ENCODE data around the gene CHST11.

The CHST11 gene

DNA sequence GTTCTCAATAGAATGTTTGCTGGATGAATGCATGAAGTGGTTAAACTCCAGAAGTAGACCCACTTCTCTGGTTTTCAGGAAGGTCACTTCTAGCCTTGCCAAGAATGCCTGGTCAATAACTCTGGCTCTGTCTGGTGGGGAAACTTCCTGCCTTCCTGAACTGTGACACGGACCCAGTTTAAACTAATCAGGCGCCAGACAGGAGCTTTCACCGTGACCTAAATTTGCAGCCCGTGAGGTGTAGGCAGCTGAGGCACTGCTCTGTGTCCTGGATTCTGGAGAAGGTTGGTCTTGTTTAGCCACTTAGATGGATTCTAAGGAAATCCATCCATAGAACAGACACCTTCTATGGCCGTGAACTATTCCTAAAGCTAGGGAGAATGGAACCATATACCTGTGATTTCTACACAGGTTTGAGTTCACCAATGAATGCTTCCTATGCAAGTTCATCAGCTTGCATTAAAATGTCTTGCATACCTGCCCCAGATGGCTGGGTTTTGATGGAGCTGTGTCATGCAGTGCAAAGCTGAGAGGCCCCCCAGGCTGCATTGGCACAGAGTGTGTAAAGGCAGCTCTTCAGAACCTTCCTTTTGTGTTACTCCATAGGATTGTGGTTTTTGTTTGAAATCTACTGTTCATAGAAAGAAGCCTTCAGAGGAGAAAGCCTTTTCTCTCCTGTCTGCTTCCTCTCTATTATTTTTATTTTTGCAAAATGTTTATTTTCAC lies 4.4 kb downstream of the CHST11 start:
- DNase-seq = no peak

DNA sequence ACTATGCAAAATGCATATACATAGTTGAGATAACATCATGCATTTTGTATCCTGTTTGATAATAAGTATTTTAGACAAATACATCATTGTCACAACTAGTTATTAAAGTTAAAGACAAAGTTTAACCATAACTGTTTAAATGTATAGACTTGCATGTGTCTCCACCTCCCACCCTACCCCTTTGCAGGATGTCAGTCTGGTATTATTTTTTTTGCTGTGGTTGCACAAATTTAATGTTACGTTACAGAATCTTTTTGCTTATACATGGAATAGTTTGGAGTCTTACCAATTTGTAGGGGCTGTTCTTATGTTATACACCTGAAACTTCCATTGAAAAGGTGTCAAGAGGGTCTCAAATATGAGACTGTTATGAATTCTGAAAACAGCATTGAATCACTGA lies 5.6 kb downstream of the CHST11 start:
- DNase-seq = no peak

DNA sequence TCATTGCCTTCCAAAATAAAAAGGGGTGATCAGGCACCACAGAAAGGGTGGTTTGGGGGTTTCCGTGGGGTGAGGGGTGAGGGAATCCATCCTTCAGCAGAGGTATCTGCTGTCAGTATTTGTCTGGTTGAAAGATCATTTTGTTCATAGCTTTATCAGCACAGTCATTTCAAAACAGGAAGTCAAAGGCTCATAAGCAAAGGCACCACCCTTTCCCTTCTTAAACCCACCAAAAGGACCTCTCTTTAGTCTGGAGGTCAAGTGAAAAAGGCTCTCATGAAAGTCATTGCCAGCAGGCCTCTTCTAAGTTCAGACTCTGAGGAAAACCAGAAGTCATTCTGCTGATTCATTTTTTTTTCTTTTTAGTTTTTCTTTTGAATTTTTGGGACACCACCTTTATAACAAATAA lies 6.2 kb downstream of the CHST11 start:
- no peak for DNase-seq

DNA sequence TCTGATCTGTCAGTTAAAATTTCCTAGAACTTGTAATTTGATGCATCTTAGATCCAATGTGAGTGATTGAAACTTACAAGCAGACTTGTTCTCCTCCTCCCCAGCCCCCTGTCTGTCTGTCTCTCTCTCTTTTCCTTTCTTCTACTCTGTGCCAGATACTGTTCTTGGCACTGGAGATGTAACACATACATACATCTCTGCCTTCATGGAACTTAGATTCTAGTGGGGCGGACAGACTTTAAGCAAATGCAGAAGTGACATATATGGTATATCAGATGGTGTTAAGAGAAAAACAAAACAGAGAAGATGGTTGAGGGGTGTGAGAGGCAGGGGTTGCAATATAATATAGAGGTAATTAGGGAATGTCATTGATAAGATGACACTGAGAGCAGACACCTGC lies 6.6 kb downstream of the CHST11 start:
- no peak for DNase-seq

DNA sequence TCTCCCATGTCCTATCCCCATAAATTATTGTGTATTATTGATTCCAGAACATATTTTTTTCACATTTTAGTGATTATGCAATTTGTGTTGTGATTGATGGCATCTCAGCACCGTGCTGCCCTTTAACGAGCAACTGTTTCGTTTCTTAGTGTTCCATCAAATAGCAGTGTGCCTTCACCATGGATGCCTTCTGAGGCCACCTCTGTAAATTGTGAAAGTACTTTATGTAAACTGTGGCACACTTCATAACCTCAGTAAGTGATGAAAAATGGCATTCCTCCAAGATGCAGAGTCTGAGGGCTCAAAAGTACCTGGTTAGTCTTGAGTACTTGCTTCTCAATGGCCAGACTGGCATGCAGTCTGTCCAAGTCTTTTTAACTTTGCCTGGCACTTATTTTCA lies 8.2 kb downstream of the CHST11 start:
- no peak for DNase-seq

DNA sequence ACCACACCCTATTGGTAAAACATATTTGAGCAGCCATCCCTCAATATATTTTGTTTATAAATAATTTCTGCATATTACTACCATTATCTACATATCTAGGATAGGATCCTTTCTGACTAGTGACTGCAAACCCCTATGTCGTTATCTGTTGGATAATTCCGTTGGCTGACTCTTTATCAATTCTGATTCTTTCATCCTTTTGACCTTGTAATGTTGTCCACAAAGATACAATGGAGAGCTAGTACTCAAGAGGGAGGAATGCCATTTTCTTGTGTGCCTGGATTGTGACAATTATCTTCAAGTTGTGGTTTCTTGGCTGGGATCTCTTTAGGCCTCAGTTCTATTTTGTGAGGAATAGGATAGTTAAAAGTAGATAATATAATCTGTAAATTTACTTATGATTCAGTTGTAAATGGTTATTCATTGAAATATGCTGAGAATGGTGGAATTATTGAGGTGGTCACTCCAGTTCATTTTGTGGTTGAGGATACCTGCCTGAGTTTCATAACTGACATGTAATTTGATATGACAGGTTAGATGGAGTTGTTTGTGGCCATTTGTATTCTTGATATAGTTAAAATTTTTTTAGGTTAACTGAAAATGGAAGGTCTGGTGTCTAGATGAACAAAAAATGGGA lies 10.1 kb downstream of the CHST11 start:
- no peak for DNase-seq

DNA sequence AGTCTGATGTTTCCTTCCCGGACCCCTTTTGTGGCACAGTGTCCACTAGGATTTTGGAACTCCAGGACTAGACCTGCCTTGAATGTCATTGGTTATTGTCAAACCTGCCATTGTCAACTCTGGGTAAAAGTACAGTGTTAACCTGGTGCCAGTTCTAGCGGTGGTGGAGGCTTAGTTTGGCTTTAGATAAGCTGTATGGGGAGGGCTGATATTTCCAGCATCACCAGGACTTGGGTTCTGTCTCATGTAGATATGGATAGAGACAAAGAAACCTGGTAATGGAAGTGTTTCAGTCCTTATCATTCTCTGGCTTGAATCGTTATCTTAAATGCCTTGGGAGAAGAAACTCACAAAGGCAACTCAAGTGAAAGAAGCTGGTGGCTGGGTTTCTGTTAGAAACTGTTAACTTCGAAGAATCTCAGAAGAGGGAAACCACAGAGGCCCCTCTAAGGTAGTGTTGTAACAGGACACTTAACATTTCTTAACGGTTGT lies 10.6 kb downstream of the CHST11 start:
- DNase-seq = no peak

DNA sequence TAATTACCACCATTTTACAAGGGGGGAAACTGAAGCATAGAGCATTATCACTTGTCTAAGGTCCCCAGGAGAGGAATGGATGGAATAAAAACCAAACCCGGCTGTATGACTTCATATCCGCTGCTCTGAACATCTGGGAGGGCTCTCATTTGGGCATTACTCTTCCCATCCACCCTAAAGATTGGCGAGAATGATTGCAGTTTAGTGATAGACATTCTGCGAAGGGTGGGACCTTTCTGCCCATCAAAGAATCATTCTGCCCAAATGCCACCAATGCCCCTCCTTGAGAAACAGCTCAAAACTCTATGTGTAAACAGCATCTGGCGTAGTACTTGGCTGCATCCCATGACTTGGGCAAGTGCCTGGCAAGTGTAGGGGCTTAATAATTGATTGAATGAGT lies 11.6 kb downstream of the CHST11 start:
- DNase-seq = no peak

DNA sequence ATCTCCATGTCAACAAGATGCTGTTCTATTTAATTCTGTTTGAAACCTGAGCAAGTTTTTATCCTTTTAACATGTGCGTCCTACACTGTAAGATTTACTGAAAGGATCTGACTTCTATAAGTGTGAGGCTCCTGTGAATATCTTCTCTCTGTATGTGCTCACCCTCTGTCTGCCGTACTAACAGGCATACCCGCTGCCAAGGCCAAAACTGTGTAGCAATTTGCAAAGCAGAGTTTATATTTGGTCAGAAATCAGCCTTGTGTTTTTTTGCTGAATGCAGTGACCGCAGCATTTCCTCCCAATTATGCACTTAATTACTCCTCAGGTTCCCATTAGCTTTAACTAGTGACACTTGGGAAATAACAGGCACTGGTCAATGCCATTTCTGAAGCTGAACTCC lies 12.3 kb downstream of the CHST11 start:
- no peak for DNase-seq

DNA sequence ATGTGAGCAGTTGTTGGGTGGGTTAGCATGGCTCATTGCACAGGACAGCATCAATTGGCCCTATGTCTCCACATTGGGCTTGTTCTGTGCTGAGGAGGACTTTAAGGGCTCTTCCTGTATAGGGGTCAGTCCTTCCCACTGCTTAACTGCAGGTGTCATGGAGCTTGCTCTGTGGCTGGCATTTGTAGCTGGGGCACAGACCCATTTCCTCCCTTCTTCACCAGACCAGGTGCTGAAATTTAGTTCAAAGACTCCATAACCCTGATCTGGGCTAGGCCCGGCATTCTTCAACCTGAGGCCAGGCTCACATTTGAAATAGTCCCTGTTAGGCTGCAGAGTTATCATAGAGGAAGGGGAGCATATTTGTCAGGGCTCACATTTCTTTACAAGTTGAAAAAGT lies 12.8 kb downstream of the CHST11 start:
- DNase-seq = no peak

DNA sequence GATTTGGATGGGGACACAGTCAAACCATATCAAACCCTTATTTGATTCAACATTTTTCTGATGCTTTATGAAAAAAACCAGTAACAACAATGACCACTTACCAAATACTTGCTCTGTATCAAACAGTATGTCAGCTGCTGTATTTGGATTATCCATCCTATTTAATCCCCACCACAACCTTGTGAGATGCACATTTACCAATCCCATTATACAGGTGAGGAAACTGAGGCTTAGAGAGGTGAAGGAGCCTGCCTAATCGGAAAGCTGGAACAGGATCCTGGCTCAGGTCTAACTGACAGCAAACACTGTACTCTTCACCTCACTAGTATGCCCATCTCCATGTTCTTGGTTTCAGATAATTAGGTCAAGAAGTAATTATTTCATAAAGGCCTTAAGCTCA lies 13.8 kb downstream of the CHST11 start:
- DNase-seq = no peak

DNA sequence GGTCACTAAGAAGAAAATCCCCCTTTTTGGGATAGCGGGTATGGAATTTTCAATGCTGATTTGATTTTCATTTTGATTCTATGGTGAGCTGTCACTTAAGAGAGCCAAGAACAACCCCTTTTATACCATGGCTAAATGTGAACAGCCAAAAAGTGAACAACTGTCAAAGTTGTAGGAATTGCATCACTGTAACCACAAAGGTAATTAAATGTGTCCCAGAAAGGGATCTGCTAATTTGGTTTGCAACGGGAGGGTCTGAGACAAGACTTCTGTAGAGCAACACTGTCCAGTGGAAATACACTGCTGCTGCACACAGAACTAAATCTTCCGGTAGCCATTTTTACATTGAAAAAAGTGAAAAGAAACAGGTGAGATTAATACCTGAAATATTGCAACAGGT lies 14.6 kb downstream of the CHST11 start:
- no peak for DNase-seq

DNA sequence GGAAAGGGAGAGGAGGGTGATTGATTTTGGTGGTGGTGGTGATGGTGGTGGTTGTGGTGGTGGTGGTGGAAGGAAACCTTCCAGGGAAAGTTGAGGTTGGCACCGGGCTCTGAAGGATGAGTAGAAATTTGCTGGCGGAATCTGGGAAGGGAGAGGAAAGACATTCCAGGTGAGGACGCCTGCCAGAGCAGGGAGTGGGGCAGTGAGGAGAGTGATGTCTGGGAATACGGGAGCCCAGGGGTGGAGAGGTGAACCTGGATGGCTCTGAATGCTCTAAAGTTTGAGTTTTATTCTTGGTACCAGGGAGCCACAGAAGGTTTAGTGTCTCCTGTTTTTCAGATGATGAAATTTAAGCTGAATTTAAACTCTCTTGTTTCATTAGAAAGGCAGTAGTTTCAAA lies 16.0 kb downstream of the CHST11 start:
- no peak for DNase-seq

DNA sequence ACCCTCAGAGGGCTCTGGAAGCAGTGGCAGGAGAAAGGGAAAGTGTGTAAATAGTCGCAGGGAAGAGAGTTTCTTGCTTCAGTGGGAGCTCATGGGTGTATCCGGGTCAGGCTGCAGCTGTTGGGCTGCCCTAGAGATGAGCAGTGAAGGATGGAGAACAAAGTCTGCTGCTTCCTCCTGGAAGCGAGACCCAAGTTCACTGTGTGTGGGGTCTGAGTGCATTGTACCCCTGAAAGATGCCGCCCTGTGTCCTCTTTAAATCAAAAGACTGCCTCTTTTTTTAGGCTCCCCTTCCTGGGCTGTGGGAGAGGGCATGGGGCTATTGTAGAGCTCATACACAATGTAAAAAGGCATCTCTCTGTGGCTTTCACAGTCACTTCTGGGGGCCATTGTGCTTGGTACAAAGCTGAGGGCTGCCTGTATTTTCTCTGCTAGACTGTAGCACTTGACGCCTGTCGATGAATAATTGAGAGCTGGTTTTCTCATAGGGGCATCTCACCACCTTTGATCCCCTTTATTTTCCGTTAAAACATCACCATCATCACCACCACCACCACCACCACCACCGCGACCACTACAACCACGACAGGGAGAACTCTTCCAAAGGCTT lies 16.7 kb downstream of the CHST11 start:
- DNase-seq = no peak

DNA sequence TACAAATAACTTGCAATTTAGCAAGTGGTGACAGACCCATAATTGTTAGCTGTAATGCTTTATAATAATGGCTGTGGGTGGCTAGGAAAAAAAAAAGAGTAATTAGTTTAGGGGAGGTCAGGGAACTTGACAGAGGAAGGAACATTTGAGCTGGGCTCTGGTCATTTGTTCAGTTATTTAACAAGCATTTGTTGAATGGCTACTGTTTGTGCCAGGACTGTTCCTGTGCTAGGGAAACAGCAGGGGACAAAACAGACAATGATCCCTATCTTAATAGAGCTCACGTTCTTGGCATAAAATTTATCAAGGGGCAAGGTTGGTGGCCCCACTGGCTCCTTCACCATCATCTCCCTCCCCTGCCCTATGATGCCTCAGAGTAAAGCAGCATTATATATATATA lies 18.5 kb downstream of the CHST11 start:
- DNase-seq = no peak

DNA sequence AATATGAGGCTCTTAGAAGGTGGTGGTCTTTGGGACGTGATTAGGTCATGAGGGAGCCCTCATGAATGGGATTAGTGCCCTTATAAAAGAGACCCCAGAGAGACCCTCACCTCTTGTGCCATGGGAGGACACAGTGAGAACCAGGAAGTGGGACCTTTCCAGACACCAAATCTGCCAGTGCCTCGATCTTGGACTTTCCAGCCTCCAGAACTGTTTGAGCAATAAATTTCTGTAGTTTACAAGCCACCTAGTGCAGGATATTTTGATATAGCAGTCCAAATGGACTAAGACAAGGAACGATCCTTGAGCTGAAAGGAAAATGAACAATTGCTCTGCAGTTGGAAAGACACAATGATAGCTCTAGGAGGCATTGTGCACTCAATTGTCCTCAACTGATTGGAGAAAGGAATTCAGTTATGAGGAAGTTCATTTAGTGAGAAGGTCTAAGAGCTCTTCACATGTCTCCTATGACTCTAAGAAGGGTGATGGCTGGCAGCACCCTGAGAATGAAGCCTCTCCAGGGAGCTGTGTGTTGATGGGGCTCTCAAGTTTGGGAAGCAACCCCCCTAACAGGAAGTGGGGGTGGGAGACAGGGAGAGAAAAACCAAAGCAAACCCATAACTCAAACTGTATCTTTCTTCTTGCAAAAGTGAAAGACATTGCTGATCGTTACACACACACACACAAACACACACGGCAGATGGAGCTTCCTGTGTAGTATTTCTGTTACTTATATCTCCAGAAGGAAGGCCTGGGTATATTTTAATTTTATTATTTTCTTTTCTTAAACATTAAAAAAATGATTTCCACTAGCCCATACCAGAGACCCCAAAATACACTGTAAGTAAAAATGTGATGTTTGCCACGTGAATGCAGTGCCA lies 21.0 kb downstream of the CHST11 start:
- DNase-seq = no peak

DNA sequence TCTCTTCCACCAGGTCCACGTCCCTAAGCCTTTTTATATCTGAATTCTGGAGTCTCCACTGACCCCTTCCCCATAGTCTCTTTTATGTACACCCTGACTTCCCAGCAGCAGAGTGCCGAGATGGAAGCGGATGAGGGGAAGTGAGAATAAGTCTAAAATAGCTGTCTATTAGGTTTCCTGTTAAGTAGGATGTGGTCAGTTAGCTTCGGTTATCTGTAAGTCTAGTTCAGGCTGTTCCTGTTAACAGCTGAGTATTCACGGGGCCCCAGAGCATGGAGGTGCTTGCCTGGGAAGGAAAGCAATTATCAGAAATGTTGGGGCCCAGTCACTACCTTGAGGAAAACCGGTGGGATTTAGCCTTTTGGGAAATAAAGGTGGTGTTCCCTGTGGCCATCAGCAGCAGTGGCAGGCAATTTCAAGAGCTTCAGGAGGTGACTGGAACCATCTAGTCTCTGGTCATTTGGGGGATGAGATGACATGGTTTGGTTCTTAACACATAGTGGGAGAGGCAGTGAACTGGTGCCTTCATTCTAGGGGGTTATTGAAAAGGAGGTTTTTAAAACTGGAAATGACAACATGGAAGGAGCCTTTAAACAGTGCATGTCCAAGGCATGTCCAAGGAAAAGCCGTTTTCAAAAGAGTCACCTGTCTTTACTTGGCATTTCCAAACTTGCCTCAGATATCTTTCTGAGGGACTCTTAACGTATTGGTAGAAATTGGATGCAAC lies 21.8 kb downstream of the CHST11 start:
- peak; percentile 27 for DNase-seq

DNA sequence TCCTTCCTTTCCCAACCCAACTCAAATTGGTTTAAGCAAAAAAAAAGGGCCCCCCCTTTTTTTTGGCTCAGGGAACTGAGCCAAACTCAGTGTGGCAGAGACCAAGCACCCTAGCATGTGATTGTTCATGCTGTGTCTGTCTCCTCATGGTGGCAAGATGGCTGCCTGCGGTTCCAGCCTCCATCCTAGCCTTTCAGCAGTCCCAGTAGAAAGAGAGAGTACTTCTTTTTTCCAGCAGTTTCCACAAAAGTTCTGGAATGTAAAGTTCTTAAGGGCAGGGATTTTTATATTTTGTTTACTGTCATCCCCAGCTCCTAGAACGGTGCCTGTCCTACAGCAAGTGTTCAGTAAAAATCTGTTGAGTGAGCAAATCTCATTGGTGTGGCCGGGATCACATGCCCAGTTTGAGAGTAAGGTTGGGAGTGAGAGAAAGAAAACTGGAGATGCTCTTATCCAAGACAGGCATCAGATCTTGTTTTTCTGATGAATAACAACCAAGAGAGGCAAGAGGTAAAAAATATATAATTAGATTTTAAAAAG lies 22.4 kb downstream of the CHST11 start:
- DNase-seq = no peak

DNA sequence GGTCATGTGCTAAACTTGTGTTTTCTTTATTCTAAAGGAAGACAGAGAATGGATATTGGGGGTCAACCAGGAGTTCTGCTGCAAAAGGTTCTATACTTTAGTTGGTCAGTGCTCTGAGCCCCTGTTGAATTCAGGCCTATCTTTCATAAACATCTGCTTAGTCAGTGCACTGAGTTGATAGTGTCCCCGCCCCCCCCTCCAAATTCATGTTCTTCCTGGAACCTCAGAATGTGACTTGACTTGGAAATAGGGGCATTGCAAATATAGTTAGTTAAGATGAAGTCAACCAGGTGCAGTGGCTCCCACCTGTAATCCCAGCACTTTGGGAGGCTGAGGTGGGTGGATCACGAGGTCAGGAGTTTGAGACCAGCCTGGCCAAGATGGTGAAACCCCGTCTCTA lies 23.3 kb downstream of the CHST11 start:
- no peak for DNase-seq

DNA sequence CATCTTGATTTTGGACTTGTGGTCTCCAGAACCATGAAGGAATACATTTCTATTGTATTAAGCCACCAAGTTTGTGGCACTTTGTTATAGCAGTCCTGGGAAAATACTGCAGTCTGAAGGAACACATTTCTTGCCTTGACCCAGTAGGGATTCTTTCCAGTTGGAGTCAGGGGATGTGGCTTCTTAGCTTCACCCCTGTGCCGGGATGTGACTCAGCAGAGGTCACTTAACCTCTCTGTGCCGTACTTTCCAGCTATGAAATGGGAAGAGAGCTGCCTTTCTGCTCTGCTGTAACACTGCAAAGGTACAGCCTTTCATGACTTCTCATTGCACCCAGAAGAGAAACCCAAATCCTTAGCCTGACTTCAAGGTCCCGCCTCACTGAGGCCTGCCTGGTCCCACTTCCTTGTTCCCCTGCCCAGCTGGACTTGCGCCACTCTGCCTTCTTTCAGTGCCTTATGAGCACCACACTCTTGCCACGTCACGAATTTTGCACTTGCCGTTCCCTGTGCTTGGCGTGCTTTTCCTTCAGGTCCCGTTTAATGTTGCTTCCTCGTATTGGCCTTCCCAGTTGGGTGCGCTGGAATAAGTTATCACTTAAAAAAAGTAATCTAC lies 24.2 kb downstream of the CHST11 start:
- DNase-seq = no peak

DNA sequence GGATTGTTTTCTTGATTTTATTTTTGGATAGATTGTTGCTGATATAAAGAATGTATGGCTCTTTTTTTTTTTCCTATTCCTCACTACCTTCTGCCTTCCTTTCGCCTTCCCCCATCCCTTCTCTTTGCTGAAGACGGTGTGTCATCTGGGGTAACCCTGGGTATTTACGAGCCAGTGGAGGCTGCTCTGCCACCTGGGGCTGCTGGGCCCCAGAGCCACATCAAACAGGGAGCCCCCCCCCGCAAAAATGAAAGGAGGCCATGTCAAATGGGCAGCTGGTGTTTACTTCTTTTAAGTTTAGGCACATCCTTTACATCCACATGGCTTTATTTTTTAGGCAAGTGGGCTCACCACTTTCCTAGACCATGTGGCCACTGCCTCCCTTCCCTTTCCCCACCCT lies 25.4 kb downstream of the CHST11 start:
- no peak for DNase-seq

DNA sequence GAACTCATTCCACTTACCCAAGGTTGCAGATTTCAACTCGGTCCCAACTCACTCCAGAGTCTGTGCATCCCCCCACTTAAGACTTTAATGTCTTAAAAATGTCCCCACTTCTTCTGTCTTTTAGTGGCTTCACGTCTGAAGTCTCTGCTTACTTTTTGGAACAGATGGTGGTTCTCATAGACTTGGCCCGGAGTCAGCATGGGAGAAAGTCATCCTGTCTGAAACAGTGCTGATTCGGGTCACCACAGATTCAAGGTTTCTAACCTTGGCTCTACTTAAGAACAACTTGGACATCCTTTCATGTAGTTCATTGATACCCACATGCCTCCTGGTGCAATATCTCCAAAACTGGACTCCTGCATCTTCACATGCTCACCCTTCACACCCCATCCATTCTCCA lies 26.0 kb downstream of the CHST11 start:
- DNase-seq = no peak

Measured in stimulated activated CD4-positive, alpha-beta T cell treated with anti-CD3 and anti-CD28 coated beads, Interleukin-1b, Interleukin-23, amount 100 ng/mL, for 48 hours (primary cell).